Sigmoid colon (tissue), 4 donors: ENCODE measurements around the gene KRTAP16-1.

Source experiments
- CTCF ChIP-seq, 4 experiments: fragments of 450-650 bp in 3 of 4; fragments of 200-600 bp in 1 of 4; IDR thresholded peaks; one replicate each; pipeline ENCODE4 v1.5.1; 2016 to 2019; ENCODE audit warnings: antibody characterized with exemption in 4 of 4, mild to moderate bottlenecking in 3 of 4, moderate library complexity in 2 of 4
- POLR2A ChIP-seq, 2 donors: fragments of 450-650 bp; IDR thresholded peaks; one replicate each; pipeline ENCODE4 v1.6.1; 2016; ENCODE audit warnings: antibody characterized with exemption in 2 of 2, mild to moderate bottlenecking in 2 of 2, moderate library complexity in 2 of 2
- POLR2AphosphoS5 ChIP-seq, 4 donors: sonication (generic); formaldehyde crosslinking; IDR thresholded peaks; one replicate each; pipeline ENCODE4 v1.6.1; 2017; ENCODE audit warnings: antibody characterized with exemption in 4 of 4

GRCh38 chr17:41332239-41332638 is 23.1 kb upstream of the KRTAP16-1 start:
- TF ChIP-seq CTCF (IDR thresholded peaks at IDR 0.05) (no peak), POLR2A (IDR thresholded peaks at IDR 0.05) (no peak), POLR2AphosphoS5 (IDR thresholded peaks at IDR 0.05) (no peak)
